ENCODE results near the gene RNF17.

Gene RNF17

GRCh38 chr13:24827799-24828198 is 63.8 kb downstream of the RNF17 start:
- no peak for TF ChIP-seq YY1 (IDR thresholded peaks at IDR 0.05; ENCODE audit: low read depth)
- TF ChIP-seq MAX (IDR thresholded peaks at IDR 0.05), result no peak
- no peak for TF ChIP-seq TEAD4 (IDR thresholded peaks at IDR 0.05)
- no peak for TF ChIP-seq ZBTB7A (IDR thresholded peaks at IDR 0.05; ENCODE audit: low read depth)
- no peak for TF ChIP-seq EP300 (IDR thresholded peaks at IDR 0.05; ENCODE audit: borderline replicate concordance)
- TF ChIP-seq RAD21 (IDR thresholded peaks at IDR 0.05; ENCODE audit: low read depth), result no peak
- no peak for TF ChIP-seq REST (IDR thresholded peaks at IDR 0.05; ENCODE audit: low read depth)
- TF ChIP-seq TCF12 (IDR thresholded peaks at IDR 0.05; ENCODE audit: low read depth), result no peak

GRCh38 chr13:24834902-24835510 is 71.0 kb downstream of the RNF17 start:
- TF ChIP-seq TAF1 (IDR thresholded peaks at IDR 0.05; ENCODE audit: low read depth), result no peak
- no peak for TF ChIP-seq CREB1 (IDR thresholded peaks at IDR 0.05; ENCODE audit: low read depth)
- TF ChIP-seq YY1 (IDR thresholded peaks at IDR 0.05; ENCODE audit: low read depth), result no peak
- TF ChIP-seq TEAD4 (IDR thresholded peaks at IDR 0.05), result no peak
- no peak for TF ChIP-seq FOXM1 (IDR thresholded peaks at IDR 0.05; ENCODE audit: borderline replicate concordance, low read depth)
- no peak for TF ChIP-seq RAD21 (IDR thresholded peaks at IDR 0.05; ENCODE audit: low read depth)
- no peak for TF ChIP-seq CEBPB (IDR thresholded peaks at IDR 0.05)
- no peak for TF ChIP-seq EP300 (IDR thresholded peaks at IDR 0.05; ENCODE audit: borderline replicate concordance)
- no peak for TF ChIP-seq TCF12 (IDR thresholded peaks at IDR 0.05; ENCODE audit: low read depth)
- no peak for TF ChIP-seq NFIC (IDR thresholded peaks at IDR 0.05)
- no peak for TF ChIP-seq REST (IDR thresholded peaks at IDR 0.05; ENCODE audit: low read depth)
- TF ChIP-seq EGR1 (IDR thresholded peaks at IDR 0.05), result no peak

GRCh38 chr13:24842549-24843274 is 78.7 kb downstream of the RNF17 start:
- TF ChIP-seq REST (IDR thresholded peaks at IDR 0.05; ENCODE audit: low read depth) (no peak), TEAD4 (IDR thresholded peaks at IDR 0.05) (no peak), CEBPB (IDR thresholded peaks at IDR 0.05) (no peak), MAX (IDR thresholded peaks at IDR 0.05) (no peak), EP300 (IDR thresholded peaks at IDR 0.05; ENCODE audit: borderline replicate concordance) (no peak), TAF1 (IDR thresholded peaks at IDR 0.05; ENCODE audit: low read depth) (no peak), USF1 (IDR thresholded peaks at IDR 0.05) (no peak), CREB1 (IDR thresholded peaks at IDR 0.05; ENCODE audit: low read depth) (no peak), TCF12 (IDR thresholded peaks at IDR 0.05; ENCODE audit: low read depth) (no peak), ZBTB7A (IDR thresholded peaks at IDR 0.05; ENCODE audit: low read depth) (no peak), FOXM1 (IDR thresholded peaks at IDR 0.05; ENCODE audit: borderline replicate concordance, low read depth) (no peak), YY1 (IDR thresholded peaks at IDR 0.05; ENCODE audit: low read depth) (no peak), NFIC (IDR thresholded peaks at IDR 0.05) (no peak)

- TF ChIP-seq TEAD4 (IDR thresholded peaks at IDR 0.05), result no peak
- no peak for TF ChIP-seq CEBPB (IDR thresholded peaks at IDR 0.05)
- no peak for TF ChIP-seq CREB1 (IDR thresholded peaks at IDR 0.05; ENCODE audit: low read depth)
- no peak for TF ChIP-seq TCF12 (IDR thresholded peaks at IDR 0.05; ENCODE audit: low read depth)
- no peak for TF ChIP-seq MAX (IDR thresholded peaks at IDR 0.05)
- TF ChIP-seq EP300 (IDR thresholded peaks at IDR 0.05; ENCODE audit: borderline replicate concordance), result no peak
- no peak for TF ChIP-seq FOXM1 (IDR thresholded peaks at IDR 0.05; ENCODE audit: borderline replicate concordance, low read depth)
- TF ChIP-seq TAF1 (IDR thresholded peaks at IDR 0.05; ENCODE audit: low read depth), result no peak
- TF ChIP-seq RAD21 (IDR thresholded peaks at IDR 0.05; ENCODE audit: low read depth), result no peak
- TF ChIP-seq ZBTB7A (IDR thresholded peaks at IDR 0.05; ENCODE audit: low read depth), result no peak
- no peak for TF ChIP-seq YY1 (IDR thresholded peaks at IDR 0.05; ENCODE audit: low read depth)
- TF ChIP-seq REST (IDR thresholded peaks at IDR 0.05; ENCODE audit: low read depth), result no peak
- no peak for TF ChIP-seq USF1 (IDR thresholded peaks at IDR 0.05)
- no peak for TF ChIP-seq EGR1 (IDR thresholded peaks at IDR 0.05)
- no peak for TF ChIP-seq NFIC (IDR thresholded peaks at IDR 0.05)
Measured at GRCh38 chr13:24851546-24851945, 87.6 kb downstream of the RNF17 start.

All from Ishikawa (cell line).